SK-N-SH (cell line): ENCODE results near the gene PROCR.

Experiments
- CHD2 ChIP-seq: fragments of 150-350 bp; IDR thresholded peaks from 2 replicates; pipeline ENCODE4 v1.6.1; 2018; ENCODE audit warnings: low read length; ENCODE audit not compliant: partially characterized antibody
- EZH2phosphoT487 ChIP-seq: fragments of 200-600 bp; sonication (generic); IDR thresholded peaks from 2 replicates; pipeline ENCODE4 v1.6.1; 2017; ENCODE audit warnings: low read depth, mixed run types, mild to moderate bottlenecking, antibody characterized with exemption, moderate library complexity, borderline replicate concordance
- TF ChIP-seq, protein P1 (sequence below): fragments of 150-350 bp; IDR thresholded peaks from 2 replicates; pipeline ENCODE4 v1.6.1; 2017; ENCODE audit warnings: antibody characterized with exemption, low read length, low read depth, borderline replicate concordance

DNA sequence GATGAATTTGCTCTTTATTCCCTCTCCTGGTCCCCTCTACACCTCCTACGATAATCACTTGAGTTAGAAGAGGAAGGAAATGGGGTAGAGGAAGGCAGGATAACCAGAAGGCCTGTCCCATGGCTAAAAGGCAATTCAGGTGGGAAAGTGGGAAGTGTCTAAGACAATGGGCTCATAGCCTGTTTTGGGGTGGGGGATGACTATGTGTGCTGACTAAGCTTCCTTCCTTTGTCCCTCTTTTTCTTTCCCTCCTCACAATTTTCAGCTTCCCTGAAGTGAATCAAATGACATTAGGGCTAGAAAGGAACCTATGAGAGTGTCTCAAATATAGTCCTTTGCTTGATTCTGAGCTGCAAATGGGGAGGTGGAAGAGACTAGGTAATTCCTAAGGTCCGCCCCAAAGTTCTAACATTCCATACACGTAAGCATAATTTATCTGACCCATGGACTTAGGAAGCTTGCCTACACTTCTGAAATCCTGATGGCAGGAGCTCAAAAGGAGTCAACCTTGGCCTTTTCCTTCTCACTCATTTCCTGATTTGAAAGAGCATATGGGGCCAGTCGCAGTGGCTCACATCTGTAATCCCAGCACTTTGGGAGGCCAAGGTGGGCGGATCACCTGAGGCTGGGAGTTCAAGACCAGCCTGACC is 49.0 kb upstream of the PROCR start:
- TF ChIP-seq EZH2phosphoT487 (no peak), CHD2 (no peak)
- TF ChIP-seq, protein P1, sequence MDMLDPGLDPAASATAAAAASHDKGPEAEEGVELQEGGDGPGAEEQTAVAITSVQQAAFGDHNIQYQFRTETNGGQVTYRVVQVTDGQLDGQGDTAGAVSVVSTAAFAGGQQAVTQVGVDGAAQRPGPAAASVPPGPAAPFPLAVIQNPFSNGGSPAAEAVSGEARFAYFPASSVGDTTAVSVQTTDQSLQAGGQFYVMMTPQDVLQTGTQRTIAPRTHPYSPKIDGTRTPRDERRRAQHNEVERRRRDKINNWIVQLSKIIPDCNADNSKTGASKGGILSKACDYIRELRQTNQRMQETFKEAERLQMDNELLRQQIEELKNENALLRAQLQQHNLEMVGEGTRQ, result no peak
